H1 (cell line): ENCODE results near the gene FHIT. TPM values are rescaled to one million over a fixed set of nuclear protein-coding genes. Genes with fewer than 3 reads are reported as not detected.

Experiments
- CTCF ChIA-PET: fragments of 300-600 bp; sonication (Branson Sonifier 250); formaldehyde crosslinking; loops from one replicate; lab custom pipeline; 2021; ENCODE audit not compliant: partially characterized antibody; lab: Charles Lee
- POLR2A ChIA-PET: fragments of 300-600 bp; sonication (Branson Sonifier 250); formaldehyde crosslinking; loops from one replicate; lab custom pipeline; 2021; ENCODE audit warnings: inconsistent platforms; ENCODE audit not compliant: partially characterized antibody; lab: Charles Lee
- DNase-seq, 2 experiments: peaks; one replicate each; pipeline versions ENCODE4 v3.0.0 to v3.0.0-alpha.2; 2010 to 2022; ENCODE audit warnings: low spot score in 2 of 2, low read depth in 1 of 2, mixed read lengths in 1 of 2
- FAIRE-seq: peaks from 2 replicates; lab custom pipeline; 2011; peaks lifted over from hg19 to GRCh38; lab: Jason Lieb, UNC
- H2AFZ ChIP-seq: 2 replicates; pipeline ENCODE4 v1.8.1; 2012; ENCODE audit warnings: low read length, inconsistent platforms
- H2AK5ac ChIP-seq: 2 replicates; pipeline ENCODE4 v1.6.1; 2013; ENCODE audit warnings: low read depth, low read length
- H2BK120ac ChIP-seq: replicated peaks from 2 replicates; pipeline ENCODE3; 2013; ENCODE audit warnings: low read depth, low read length, inconsistent platforms
- H2BK12ac ChIP-seq: 2 replicates; pipeline ENCODE4 v1.6.1; 2013; ENCODE audit warnings: low read depth, low read length
- H2BK15ac ChIP-seq: 2 replicates; pipeline ENCODE4 v1.6.1; 2013; ENCODE audit warnings: low read length
- H2BK20ac ChIP-seq: 2 replicates; pipeline ENCODE4 v1.6.1; 2013; ENCODE audit warnings: low read length
- H2BK5ac ChIP-seq: 2 replicates; pipeline ENCODE4 v1.6.1; 2013; ENCODE audit warnings: low read depth, low read length
- H3K14ac ChIP-seq: 2 replicates; pipeline ENCODE4 v1.6.1; 2013; ENCODE audit warnings: inconsistent platforms; ENCODE audit not compliant: insufficient read length
- H3K18ac ChIP-seq: 2 replicates; pipeline ENCODE4 v1.6.1; 2013; ENCODE audit warnings: low read length; ENCODE audit errors: extremely low read depth
- H3K23ac ChIP-seq: 2 replicates; pipeline ENCODE4 v1.6.1; 2013; ENCODE audit warnings: inconsistent platforms; ENCODE audit not compliant: insufficient read length
- H3K23me2 ChIP-seq: 2 replicates; pipeline ENCODE4 v1.6.1; 2013; ENCODE audit warnings: low read depth, low read length
- H3K27ac ChIP-seq: 2 replicates; pipeline ENCODE4 v1.6.1; 2011; ENCODE audit warnings: low read depth, low read length, inconsistent platforms
- H3K27me3 ChIP-seq, 4 experiments: replicated peaks in 1 of 4; 1 replicate in 1 of 4; 2 replicates in 3 of 4; pipeline versions ENCODE4 v1.6.1 to v1.8.1; 2011 to 2013; ENCODE audit warnings: low read length in 3 of 4, mild to moderate bottlenecking in 3 of 4, inconsistent platforms in 2 of 4, mixed read lengths in 2 of 4, moderate library complexity in 1 of 4; ENCODE audit not compliant: control insufficient read depth in 3 of 4, insufficient read depth in 3 of 4; ENCODE audit errors: extremely low read depth in 1 of 4
- H3K36me3 ChIP-seq, 4 experiments: 2 replicates each; pipeline versions ENCODE4 v1.6.1 to v1.8.1; 2011 to 2013; ENCODE audit warnings: mild to moderate bottlenecking in 4 of 4, low read length in 3 of 4, moderate library complexity in 2 of 4, control low read depth in 1 of 4, inconsistent platforms in 1 of 4; ENCODE audit not compliant: insufficient read depth in 4 of 4, control insufficient read depth in 2 of 4
- H3K4ac ChIP-seq: replicated peaks from 2 replicates; pipeline ENCODE3; 2013; ENCODE audit warnings: low read length, low read depth, mixed read lengths, inconsistent platforms; ENCODE audit not compliant: insufficient read length
- H3K4me1 ChIP-seq, 4 experiments: replicated peaks in 1 of 4; 1 replicate in 1 of 4; 2 replicates in 3 of 4; pipeline versions ENCODE4 v1.6.1 to v1.8.1; 2011 to 2013; ENCODE audit warnings: low read length in 3 of 4, inconsistent platforms in 2 of 4, mixed read lengths in 1 of 4; ENCODE audit not compliant: insufficient read depth in 4 of 4, control insufficient read depth in 3 of 4
- H3K4me2 ChIP-seq, 2 experiments: 2 replicates each; pipeline versions ENCODE4 v1.6.1 to v1.8.1; 2011 to 2013; ENCODE audit warnings: low read depth in 2 of 2, low read length in 2 of 2, control low read depth in 1 of 2, inconsistent platforms in 1 of 2, mild to moderate bottlenecking in 1 of 2; ENCODE audit not compliant: insufficient read depth in 1 of 2
- H3K4me3 ChIP-seq, 4 experiments: fragments of 200-600, 300-600 bp in 1 of 4; sonication (generic), shearing (Covaris generic), sonication (Bioruptor Twin) in 1 of 4; 2 replicates each; pipeline versions ENCODE4 v1.5.1 to v1.8.1; 2011 to 2016; ENCODE audit warnings: low read length in 4 of 4, low read depth in 3 of 4, control low read depth in 2 of 4, inconsistent platforms in 2 of 4, mild to moderate bottlenecking in 2 of 4, mixed read lengths in 1 of 4, moderate library complexity in 1 of 4; ENCODE audit not compliant: insufficient read depth in 2 of 4; ENCODE audit errors: extremely low read depth in 1 of 4
- H3K56ac ChIP-seq: replicated peaks from 2 replicates; pipeline ENCODE3; 2013; ENCODE audit warnings: low read depth, mild to moderate bottlenecking, mixed read lengths, low read length, inconsistent platforms; ENCODE audit not compliant: insufficient read length
- H3K79me1 ChIP-seq: 2 replicates; pipeline ENCODE4 v1.6.1; 2013; ENCODE audit warnings: low read depth, low read length, control low read depth
- H3K79me2 ChIP-seq, 2 experiments: 2 replicates each; pipeline versions ENCODE4 v1.6.1 to v1.8.1; 2012 to 2013; ENCODE audit warnings: low read length in 2 of 2, mild to moderate bottlenecking in 2 of 2, inconsistent platforms in 1 of 2; ENCODE audit not compliant: insufficient read depth in 2 of 2, control insufficient read depth in 1 of 2
- H3K9ac ChIP-seq, 4 experiments: replicated peaks in 1 of 4; 1 replicate in 1 of 4; 2 replicates in 3 of 4; pipeline versions ENCODE4 v1.6.1 to v1.8.1; 2011 to 2013; ENCODE audit warnings: low read depth in 3 of 4, low read length in 3 of 4, control low read depth in 2 of 4, mild to moderate bottlenecking in 2 of 4, moderate library complexity in 2 of 4, inconsistent platforms in 1 of 4; ENCODE audit errors: extremely low read depth in 1 of 4
- H3K9me3 ChIP-seq, 2 experiments: 2 replicates each; pipeline versions ENCODE4 v1.6.1 to v1.8.1; 2012 to 2013; ENCODE audit warnings: mild to moderate bottlenecking in 2 of 2, moderate library complexity in 2 of 2, control low read depth in 1 of 2, inconsistent platforms in 1 of 2, low read depth in 1 of 2, low read length in 1 of 2, mixed read lengths in 1 of 2; ENCODE audit not compliant: insufficient read depth in 2 of 2
- H4K20me1 ChIP-seq, 2 experiments: replicated peaks in 1 of 2; 2 replicates each; pipeline versions ENCODE3 to v1.8.1; 2011 to 2013; ENCODE audit warnings: inconsistent platforms in 2 of 2, low read length in 2 of 2, mild to moderate bottlenecking in 1 of 2; ENCODE audit not compliant: insufficient read depth in 2 of 2, control insufficient read depth in 1 of 2
- H4K5ac ChIP-seq: 2 replicates; pipeline ENCODE4 v1.6.1; 2013; ENCODE audit warnings: low read length, low read depth, mixed read lengths, inconsistent platforms; ENCODE audit not compliant: insufficient read length
- H4K8ac ChIP-seq: 2 replicates; pipeline ENCODE4 v1.8.0; 2013; ENCODE audit warnings: mild to moderate bottlenecking, moderate library complexity, low read length, inconsistent platforms; ENCODE audit not compliant: insufficient read depth; ENCODE audit errors: extremely low read depth
- H4K91ac ChIP-seq: replicated peaks from 2 replicates; pipeline ENCODE3; 2013; ENCODE audit warnings: low read length, mixed read lengths, inconsistent platforms; ENCODE audit not compliant: insufficient read length
- CBX8 ChIP-seq: fragments of 300-800, 300-1000 bp; sonication (generic); IDR thresholded peaks from 2 replicates; pipeline ENCODE4 v1.7.1; 2016; ENCODE audit warnings: low read depth, low read length, borderline replicate concordance
- MAFK ChIP-seq: IDR thresholded peaks from 2 replicates; pipeline ENCODE4 v1.6.1; 2012; ENCODE audit warnings: low read depth, mild to moderate bottlenecking, improper control_type of control experiment, low read length
- RBBP5 ChIP-seq: IDR thresholded peaks from 2 replicates; pipeline ENCODE4 v1.7.1; 2012; ENCODE audit warnings: low read depth, mild to moderate bottlenecking, inconsistent platforms, low read length, moderate library complexity, borderline replicate concordance
- RXRA ChIP-seq: IDR thresholded peaks from 2 replicates; pipeline ENCODE4 v1.6.1; 2011; ENCODE audit warnings: low read depth, mild to moderate bottlenecking, low read length, moderate library complexity; ENCODE audit not compliant: insufficient read depth
- SIN3A ChIP-seq, 2 experiments: IDR thresholded peaks in 1 of 2; conservative IDR thresholded peaks in 1 of 2; 2 replicates each; pipeline ENCODE4 v1.6.1; 2011 to 2012; ENCODE audit warnings: low read length in 2 of 2, improper control_type of control experiment in 1 of 2, low read depth in 1 of 2, mild to moderate bottlenecking in 1 of 2
- SP1 ChIP-seq: IDR thresholded peaks from 2 replicates; pipeline ENCODE4 v1.6.1; 2011; ENCODE audit warnings: low read depth, low read length
- SRF ChIP-seq: IDR thresholded peaks from 2 replicates; pipeline ENCODE4 v1.6.1; 2011; ENCODE audit warnings: mild to moderate bottlenecking, low read depth, low read length, moderate library complexity
- WGBS, 2 experiments: shearing (Covaris generic) in 1 of 2; methylation state at CpG; one replicate each; pipeline versions ENCODE4 v1.1.6 to v1.1.7; 2013 to 2015; ENCODE audit warnings: low lambda C conversion rate in 2 of 2, mixed read lengths in 2 of 2, inconsistent platforms in 1 of 2, low coverage in 1 of 2, missing lambda C conversion rate in 1 of 2; ENCODE audit not compliant: insufficient replicate concordance in 2 of 2, insufficient coverage in 1 of 2, insufficient read length in 1 of 2; ENCODE audit errors: extremely low coverage in 1 of 2, missing lambda C conversion rate in 1 of 2; 5-methylcytosine and 5-hydroxymethylcytosine counted together
- polyA plus RNA-seq, 7 experiments: library from polyadenylated mRNA; depleted of rRNA in 3 of 7; stranded (reverse) in 5 of 7; unstranded in 2 of 7; fragments of >200 nt in 5 of 7; fragments of 200-250 nt in 2 of 7; gene quantifications; 1 replicate in 5 of 7; 2 replicates in 1 of 7; 4 replicates in 1 of 7; pipeline versions ENCODE4 v1.2.1 to v1.2.3, GENCODE V29; 2011 to 2013; ENCODE audit warnings: missing spikeins in 2 of 7, mixed read lengths in 2 of 7
- total RNA-seq: library from RNA; stranded (reverse); fragmentation: NEBNext Ultra II Directional; extraction: Animal tissue kit (Norgen Biotek cat#: 25700); gene quantifications from 2 replicates; pipeline ENCODE4 v1.2.1, GENCODE V29; 2021
- TF ChIP-seq, protein P1 (sequence below): IDR thresholded peaks from 2 replicates; pipeline ENCODE4 v1.6.1; 2011; ENCODE audit warnings: low read length, improper control_type of control experiment

Gene FHIT
- total and polyA plus RNA-seq, 2 of the 8 experiments (the other 6 are each of a cell fraction or from before 2014, with no cell fraction given), result 1.2 to 3.2 TPM

DNA sequence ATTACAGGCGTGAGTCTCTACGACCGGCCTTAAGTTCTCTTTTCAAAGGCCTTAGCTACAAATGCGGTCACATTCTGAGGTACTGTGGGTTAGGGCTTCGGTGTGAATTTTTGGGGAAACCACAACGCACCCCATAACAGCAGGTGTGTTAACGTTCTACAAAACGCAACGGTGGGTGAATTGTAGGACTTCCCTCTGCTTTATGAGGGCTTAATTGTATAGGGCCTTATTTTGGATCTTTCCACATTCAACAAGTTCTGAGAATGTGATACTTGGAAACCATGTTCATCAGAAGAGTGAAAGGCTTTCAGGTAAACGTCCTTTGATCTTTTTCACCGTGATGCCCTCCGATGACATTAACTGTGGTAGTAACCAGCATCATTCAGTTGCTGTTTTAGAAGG, 1202.8 kb downstream of the FHIT start:
- Histone ChIP-seq H4K5ac (no peak overlapping the region), H2BK5ac (no peak overlapping the region), H4K20me1 (no peaks in the 10 kb centered on the region), H3K27me3 (peaks cover 0 to 1% (median 0%) of the 10 kb centered on the region in 4 experiments; a peak in 1 of 7 replicates), H2AK5ac (no peak overlapping the region), H2BK15ac (no peak overlapping the region), H3K23ac (no peak overlapping the region), H3K4me3 (no peak overlapping the region), H3K36me3 (no peaks in the 10 kb centered on the region), H3K4ac (no peak overlapping the region), H3K9me3 (no peaks in the 10 kb centered on the region), H3K14ac (no peak overlapping the region), H3K79me2 (no peaks in the 10 kb centered on the region), H4K8ac (no peak overlapping the region), H3K56ac (no peak overlapping the region), H2BK120ac (no peak overlapping the region), H3K79me1 (no peaks in the 10 kb centered on the region), H3K4me2 (no peak overlapping the region), H3K4me1 (no peaks in the 10 kb centered on the region), H2BK12ac (no peak overlapping the region), H3K27ac (no peak overlapping the region), H2AFZ (no peak overlapping the region), H4K91ac (no peak overlapping the region), H3K9ac (no peak overlapping the region), H2BK20ac (no peak overlapping the region), H3K18ac (no peak overlapping the region), H3K23me2 (no peaks in the 10 kb centered on the region)
- DNase-seq (no peak), FAIRE-seq (no peak)
- ChIA-PET POLR2A (no interaction called here), CTCF (no interaction called here)
- WGBS, 2 experiments, result 95% methylated on average over 12 of the region's 12 CpGs; no CpG with 5 or more reads in 1 of the 2 experiments
- TF ChIP-seq SP1 (no peak), RXRA (no peak), SIN3A (conservative IDR thresholded peaks at IDR 0.05 in 1 of 2, IDR thresholded peaks at IDR 0.05 in 1 of 2; ENCODE audit: low read depth in 1 of 2, low read length in 2 of 2) (no peak), RBBP5 (no peak), MAFK (no peak), CBX8 (no peak), SRF (no peak)
- TF ChIP-seq, protein P1, sequence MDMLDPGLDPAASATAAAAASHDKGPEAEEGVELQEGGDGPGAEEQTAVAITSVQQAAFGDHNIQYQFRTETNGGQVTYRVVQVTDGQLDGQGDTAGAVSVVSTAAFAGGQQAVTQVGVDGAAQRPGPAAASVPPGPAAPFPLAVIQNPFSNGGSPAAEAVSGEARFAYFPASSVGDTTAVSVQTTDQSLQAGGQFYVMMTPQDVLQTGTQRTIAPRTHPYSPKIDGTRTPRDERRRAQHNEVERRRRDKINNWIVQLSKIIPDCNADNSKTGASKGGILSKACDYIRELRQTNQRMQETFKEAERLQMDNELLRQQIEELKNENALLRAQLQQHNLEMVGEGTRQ, result no peak
